Cardiac fibroblast (primary cell): ENCODE measurements around the gene PEPD.
A peak's percentile ranks its signal among the peaks of the same experiment; 100 is the strongest.

Source experiments
- DNase-seq, 2 donors: peaks; one replicate each; pipeline versions ENCODE4 v3.0.0 to v3.0.0-alpha.2; 2010; ENCODE audit warnings: low read depth in 2 of 2
- H3K4me3 ChIP-seq, 2 donors: replicated peaks in 1 of 2; 1 replicate in 1 of 2; 2 replicates in 1 of 2; pipeline ENCODE4 v1.5.1; 2011; ENCODE audit warnings: low read depth in 2 of 2, low read length in 2 of 2, mild to moderate bottlenecking in 2 of 2, moderate library complexity in 1 of 2
- TF ChIP-seq, protein P1 (sequence below): IDR thresholded peaks from one replicate; pipeline ENCODE4 v1.5.1; 2011; ENCODE audit warnings: low read depth, mild to moderate bottlenecking, low read length, inconsistent platforms

The PEPD gene

DNA sequence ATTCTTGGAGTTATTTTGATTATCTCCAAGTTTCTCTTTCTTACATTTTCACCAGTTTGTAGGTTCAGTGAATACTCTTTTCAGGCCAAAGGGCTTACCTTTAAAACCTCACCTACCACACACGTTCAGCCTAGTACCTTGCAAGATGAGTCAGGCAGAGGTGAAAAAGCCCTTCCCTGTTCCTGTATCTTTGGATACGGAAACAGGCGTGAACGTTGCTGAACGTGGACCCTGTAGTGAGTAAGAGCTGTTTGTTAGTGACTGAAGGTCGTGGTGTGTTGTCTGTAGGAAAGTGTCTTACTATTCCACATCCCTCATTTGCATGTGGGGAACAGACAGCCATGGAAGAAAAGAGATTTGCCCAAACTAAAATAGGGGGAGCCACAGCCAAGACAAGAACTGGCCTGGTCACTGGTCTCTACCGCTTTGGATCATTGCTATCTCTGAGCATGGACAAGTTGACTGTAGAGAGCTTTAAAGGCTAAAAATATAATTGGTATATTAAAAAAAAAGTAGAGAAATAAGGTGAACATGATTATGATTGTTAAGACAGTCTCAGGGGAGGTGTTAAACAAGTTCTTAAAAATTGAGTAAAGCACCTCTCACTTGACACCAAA lies 144.5 kb downstream of the PEPD start:
- H3K4me3 ChIP-seq = no peak overlapping the region
- TF ChIP-seq, protein P1, sequence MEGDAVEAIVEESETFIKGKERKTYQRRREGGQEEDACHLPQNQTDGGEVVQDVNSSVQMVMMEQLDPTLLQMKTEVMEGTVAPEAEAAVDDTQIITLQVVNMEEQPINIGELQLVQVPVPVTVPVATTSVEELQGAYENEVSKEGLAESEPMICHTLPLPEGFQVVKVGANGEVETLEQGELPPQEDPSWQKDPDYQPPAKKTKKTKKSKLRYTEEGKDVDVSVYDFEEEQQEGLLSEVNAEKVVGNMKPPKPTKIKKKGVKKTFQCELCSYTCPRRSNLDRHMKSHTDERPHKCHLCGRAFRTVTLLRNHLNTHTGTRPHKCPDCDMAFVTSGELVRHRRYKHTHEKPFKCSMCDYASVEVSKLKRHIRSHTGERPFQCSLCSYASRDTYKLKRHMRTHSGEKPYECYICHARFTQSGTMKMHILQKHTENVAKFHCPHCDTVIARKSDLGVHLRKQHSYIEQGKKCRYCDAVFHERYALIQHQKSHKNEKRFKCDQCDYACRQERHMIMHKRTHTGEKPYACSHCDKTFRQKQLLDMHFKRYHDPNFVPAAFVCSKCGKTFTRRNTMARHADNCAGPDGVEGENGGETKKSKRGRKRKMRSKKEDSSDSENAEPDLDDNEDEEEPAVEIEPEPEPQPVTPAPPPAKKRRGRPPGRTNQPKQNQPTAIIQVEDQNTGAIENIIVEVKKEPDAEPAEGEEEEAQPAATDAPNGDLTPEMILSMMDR = no peak
- no peak for DNase-seq

DNA sequence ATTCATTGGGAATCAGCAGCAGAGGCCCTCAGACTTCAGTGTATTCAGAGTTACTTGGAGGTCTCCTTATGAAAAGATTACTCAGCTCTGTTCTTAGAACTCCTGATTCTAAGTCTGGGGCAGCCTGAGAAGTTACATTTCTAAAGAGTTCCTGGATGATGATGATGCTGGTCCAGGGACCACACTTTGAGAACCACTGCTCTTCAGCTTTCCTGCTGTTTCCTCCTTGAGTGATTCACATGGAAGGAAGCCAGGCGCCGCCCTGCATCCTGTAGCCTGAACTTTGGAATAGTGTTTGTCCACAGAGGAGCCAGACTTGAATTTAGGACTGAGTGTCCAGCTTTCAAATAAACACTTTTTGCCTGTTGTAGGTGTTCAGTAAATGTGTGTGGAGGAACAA lies 145.2 kb downstream of the PEPD start:
- no peak overlapping the region for H3K4me3 ChIP-seq
- peak; percentile 86 for DNase-seq
- TF ChIP-seq, protein P1 = no peak

DNA sequence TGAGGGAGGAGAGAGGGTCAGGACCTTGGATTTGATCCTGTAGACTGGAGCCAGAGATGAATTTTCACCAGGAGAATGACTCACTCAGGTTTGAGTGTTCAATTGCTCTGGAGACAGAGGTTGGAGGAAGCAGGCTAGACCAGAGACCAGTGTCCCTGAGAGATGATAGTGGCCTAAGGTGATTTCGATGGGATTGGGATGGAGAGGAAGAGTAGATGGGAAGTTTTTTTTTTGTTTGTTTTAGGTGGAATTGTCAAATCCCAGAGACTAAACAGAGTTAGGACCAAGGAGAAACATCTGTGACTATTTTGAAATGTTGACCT lies 145.8 kb downstream of the PEPD start:
- TF ChIP-seq, protein P1 = no peak
- peak; percentile 36 to 43 for DNase-seq
- H3K4me3 ChIP-seq = no peak overlapping the region

DNA sequence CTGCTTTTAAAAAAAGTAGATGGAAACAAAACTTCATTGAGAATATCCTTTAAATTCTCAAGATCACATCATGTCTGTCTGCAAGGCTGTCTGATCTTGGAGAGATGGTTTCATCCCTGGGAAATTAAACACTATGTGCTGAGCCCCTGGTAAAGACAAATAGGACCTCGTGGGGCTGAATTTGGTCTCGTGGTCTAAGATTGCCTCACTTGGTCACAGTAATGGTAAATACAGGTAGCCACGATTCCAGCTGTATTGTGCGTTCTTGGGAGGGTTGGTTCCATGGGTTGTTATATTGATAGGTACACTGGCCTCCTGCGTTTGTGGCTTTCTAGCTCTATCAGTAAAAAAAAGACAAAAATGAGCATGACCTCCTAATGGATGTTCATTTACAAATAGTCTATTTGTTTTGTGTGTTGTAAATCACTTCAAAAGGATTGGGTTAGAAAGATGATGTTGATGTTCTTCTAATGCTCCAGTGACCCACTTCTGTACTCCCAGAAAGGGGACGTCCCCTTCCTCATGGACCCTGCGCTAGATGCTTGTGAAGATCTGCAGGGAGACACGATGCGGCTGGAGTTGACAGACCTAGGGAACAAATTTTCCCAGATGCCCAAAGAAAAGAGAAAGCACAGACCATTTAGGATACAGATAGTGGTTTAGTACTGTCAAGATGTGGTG lies 146.3 kb downstream of the PEPD start:
- no peak for DNase-seq
- TF ChIP-seq, protein P1 = no peak
- peak overlapping the region in 1 of 2 donors; percentile 73 for H3K4me3 ChIP-seq

DNA sequence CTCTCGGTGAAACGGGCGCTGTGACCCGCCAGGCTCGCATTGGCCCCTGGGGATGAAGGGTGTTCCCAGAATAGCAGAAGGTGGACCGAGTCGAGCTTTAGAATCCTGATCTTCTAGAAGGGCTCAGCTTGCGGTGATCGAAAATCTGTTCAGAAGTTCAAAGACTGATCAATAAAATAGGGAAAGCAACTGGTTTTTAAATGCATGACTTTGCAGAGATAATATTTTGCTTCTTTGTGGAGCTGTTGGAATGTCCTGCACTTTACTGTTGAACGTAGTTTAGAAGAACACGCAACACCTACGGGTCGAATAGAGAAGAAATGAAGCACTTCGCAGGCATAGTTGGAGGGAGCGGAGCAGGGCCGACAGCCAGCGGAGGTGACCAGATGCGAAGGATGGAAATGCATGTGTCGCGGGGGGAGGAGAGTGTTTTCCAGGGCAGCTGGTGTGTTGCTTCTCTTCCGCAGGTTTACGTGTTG lies 147.3 kb downstream of the PEPD start:
- DNase-seq = peak in 1 of 2 donors; percentile 43
- H3K4me3 ChIP-seq = peak overlapping the region; percentile 57 to 73
- TF ChIP-seq, protein P1 = no peak

DNA sequence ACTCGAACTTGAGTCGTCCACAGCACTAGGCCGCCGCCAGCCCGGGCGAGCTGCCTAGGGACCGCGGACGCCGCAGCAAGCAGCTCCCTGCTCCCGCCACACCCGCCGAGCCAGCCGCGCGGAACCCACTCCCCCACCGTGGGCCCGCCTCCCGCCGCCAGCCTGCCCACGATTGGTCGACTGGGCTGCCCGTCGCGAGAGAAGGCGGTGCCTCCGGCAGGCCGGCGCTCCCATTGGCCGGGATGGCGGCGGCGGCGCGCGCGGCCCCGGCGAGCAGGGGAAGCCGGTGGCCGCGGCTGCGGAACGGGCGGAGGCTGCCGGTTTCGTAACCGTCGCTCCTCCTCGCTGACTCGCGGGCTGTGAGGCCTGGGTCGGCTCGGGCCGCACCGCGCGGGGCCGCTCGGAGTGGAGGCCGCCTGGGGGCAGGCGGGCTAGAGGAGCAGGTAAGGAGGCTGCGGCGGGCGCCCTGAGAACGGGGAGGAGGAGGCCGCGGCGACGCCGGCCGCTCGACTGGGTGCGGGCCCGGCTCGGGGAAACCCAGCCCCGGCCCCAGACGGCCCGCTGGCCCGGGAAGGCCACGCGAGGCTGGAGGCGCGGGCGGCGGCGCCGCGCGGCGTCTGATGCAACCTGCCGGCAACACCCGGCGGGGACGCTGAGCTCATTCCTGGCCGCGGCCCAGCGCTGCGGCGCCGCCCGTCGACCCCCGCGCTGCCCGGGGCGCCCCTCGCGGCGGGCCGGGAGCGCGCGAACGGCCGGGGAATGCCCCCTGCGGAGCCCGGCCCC lies 147.9 kb downstream of the PEPD start, which contains the start of gene CEBPG:
CEBPG (plus strand) TSS at position 257 of the 783 bp plus-strand sequence. CDS start 5,531 bp downstream, outside the sequence.
- TF ChIP-seq, protein P1 = no peak
- DNase-seq = peak; percentile 89 to 95
- H3K4me3 ChIP-seq = peak within 1 kb of the TSS; percentile 57 to 73
